Measurements from ENCODE around the gene MTF2.

DNA sequence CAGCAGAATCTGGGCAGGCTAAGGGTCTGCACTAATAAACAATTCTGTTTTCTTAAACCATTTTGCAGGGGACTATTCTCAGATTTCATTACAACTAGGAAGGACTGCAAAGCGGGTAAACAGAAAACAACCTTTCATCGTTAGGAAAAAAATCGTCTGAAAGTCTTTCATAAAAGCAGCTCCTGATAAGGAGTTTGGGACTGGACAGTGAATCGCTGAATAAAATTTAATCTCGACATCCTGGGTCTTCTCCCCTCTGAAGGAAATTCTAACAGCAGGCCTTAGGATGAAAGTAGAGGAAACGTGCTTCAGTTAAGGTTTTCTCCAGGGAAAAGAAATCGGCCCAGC is 471 bp upstream of the MTF2 start:
- TF ChIP-seq CTCF (conservative IDR thresholded peaks at IDR 0.05; ENCODE audit: low read depth in 2 of 2) (no peak), EZH2 (IDR thresholded peaks at IDR 0.05; ENCODE audit: low read depth, unreplicated experiment) (no peak), EZH2phosphoT487 (IDR thresholded peaks at IDR 0.05; ENCODE audit: unreplicated experiment) (no peak), NANOG (IDR thresholded peaks at IDR 0.05; ENCODE audit: borderline replicate concordance) (no peak), POLR2AphosphoS5 (IDR thresholded peaks at IDR 0.05; ENCODE audit: low read depth) (no peak), ZNF331 (CRISPR knock-in tag; IDR thresholded peaks at IDR 0.05; ENCODE audit: low read depth) (no peak), JUNB (IDR thresholded peaks at IDR 0.05; ENCODE audit: unreplicated experiment) (no peak), CREB1 (CRISPR knock-in tag; IDR thresholded peaks at IDR 0.05; ENCODE audit: low read depth) (no peak), STAT1 (IDR thresholded peaks at IDR 0.05; ENCODE audit: unreplicated experiment) (no peak)
- TF ChIP-seq, protein P1, sequence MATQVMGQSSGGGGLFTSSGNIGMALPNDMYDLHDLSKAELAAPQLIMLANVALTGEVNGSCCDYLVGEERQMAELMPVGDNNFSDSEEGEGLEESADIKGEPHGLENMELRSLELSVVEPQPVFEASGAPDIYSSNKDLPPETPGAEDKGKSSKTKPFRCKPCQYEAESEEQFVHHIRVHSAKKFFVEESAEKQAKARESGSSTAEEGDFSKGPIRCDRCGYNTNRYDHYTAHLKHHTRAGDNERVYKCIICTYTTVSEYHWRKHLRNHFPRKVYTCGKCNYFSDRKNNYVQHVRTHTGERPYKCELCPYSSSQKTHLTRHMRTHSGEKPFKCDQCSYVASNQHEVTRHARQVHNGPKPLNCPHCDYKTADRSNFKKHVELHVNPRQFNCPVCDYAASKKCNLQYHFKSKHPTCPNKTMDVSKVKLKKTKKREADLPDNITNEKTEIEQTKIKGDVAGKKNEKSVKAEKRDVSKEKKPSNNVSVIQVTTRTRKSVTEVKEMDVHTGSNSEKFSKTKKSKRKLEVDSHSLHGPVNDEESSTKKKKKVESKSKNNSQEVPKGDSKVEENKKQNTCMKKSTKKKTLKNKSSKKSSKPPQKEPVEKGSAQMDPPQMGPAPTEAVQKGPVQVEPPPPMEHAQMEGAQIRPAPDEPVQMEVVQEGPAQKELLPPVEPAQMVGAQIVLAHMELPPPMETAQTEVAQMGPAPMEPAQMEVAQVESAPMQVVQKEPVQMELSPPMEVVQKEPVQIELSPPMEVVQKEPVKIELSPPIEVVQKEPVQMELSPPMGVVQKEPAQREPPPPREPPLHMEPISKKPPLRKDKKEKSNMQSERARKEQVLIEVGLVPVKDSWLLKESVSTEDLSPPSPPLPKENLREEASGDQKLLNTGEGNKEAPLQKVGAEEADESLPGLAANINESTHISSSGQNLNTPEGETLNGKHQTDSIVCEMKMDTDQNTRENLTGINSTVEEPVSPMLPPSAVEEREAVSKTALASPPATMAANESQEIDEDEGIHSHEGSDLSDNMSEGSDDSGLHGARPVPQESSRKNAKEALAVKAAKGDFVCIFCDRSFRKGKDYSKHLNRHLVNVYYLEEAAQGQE (IDR thresholded peaks at IDR 0.05; ENCODE audit: unreplicated experiment): no peak
